ENCODE results near the gene SEPTIN2. TPM values are rescaled to one million over a fixed set of nuclear protein-coding genes. Genes with fewer than 3 reads are reported as not detected.

SEPTIN2 gene
- total RNA-seq, 3 donors from 2014 or later = 298 to 321 (median 299) TPM

- peaks cover 0 to 11% of the 10 kb centered on the region in 2 donors for H3K4me1 ChIP-seq
- no peaks in the 10 kb centered on the region for H3K36me3 ChIP-seq
- intact Hi-C loops (cut with DNase I; ENCODE audit: low total_unique reads) = loop anchor here (5.0 kb wide), 1 partner anchor 211 kb away; the partner anchor contains the start of gene MTERF4
Observed at GRCh38 chr2:241313543-241314095, 2.1 kb upstream of the SEPTIN2 start.

GRCh38 chr2:241314226-241315092, 1.3 kb upstream of the SEPTIN2 start:
- intact Hi-C loops (cut with DNase I; ENCODE audit: low total_unique reads) = loop anchor here (5.0 kb wide), 1 partner anchor 212 kb away; the partner anchor contains the start of gene MTERF4
- H3K27me3 ChIP-seq = no peaks in the 10 kb centered on the region
- peak overlapping the region; percentile 63 to 90 (median 86) for H3K4me3 ChIP-seq
- H3K4me1 ChIP-seq = peaks cover 0 to 18% of the 10 kb centered on the region in 2 donors
- H3K9me3 ChIP-seq = no peaks in the 10 kb centered on the region
- no peak for DNase-seq (ENCODE audit: low spot score in 2 of 2)
- peak overlapping the region; percentile 96 to 99 for H3K27ac ChIP-seq
- TF ChIP-seq CTCF (IDR thresholded peaks at IDR 0.05) (no peak), POLR2A (IDR thresholded peaks at IDR 0.05) (no peak), POLR2AphosphoS5 (IDR thresholded peaks at IDR 0.05) (no peak)
- H3K36me3 ChIP-seq = no peaks in the 10 kb centered on the region

More at GRCh38 chr2:241313543-241314095, 2.1 kb upstream of the SEPTIN2 start:
- TF ChIP-seq POLR2A (IDR thresholded peaks at IDR 0.05) (no peak), CTCF (IDR thresholded peaks at IDR 0.05) (no peak), POLR2AphosphoS5 (IDR thresholded peaks at IDR 0.05) (no peak)
- Histone ChIP-seq H3K27ac (peak overlapping the region in 1 of 2 donors; percentile 96), H3K4me3 (peak overlapping the region in 1 of 3 donors; percentile 86), H3K9me3 (no peaks in the 10 kb centered on the region), H3K27me3 (no peaks in the 10 kb centered on the region)
- DNase-seq (ENCODE audit: low spot score in 2 of 2) = no peak

GRCh38 chr2:241315093-241315878, 439 bp upstream of the SEPTIN2 start, which contains the start of gene HDLBP:
HDLBP (minus strand) TSS chr2:241315672; CDS start chr2:241266869, 48,803 bp downstream.
- peak within 1 kb of the TSS; percentile 96 to 99 for H3K27ac ChIP-seq
- peak within 1 kb of the TSS; percentile 63 to 90 (median 86) for H3K4me3 ChIP-seq
- H3K27me3 ChIP-seq = no peaks in the 10 kb centered on the region
- intact Hi-C loops (cut with DNase I; ENCODE audit: low total_unique reads) = no loop called here
- no peaks in the 10 kb centered on the region for H3K36me3 ChIP-seq
- H3K9me3 ChIP-seq = no peaks in the 10 kb centered on the region
- DNase-seq (ENCODE audit: low spot score in 2 of 2) = peak; percentile 99 to 100
- peak in 1 of 3 donors; percentile 16 for TF ChIP-seq CTCF (IDR thresholded peaks at IDR 0.05)
- peak; percentile 49 for TF ChIP-seq POLR2A (IDR thresholded peaks at IDR 0.05)
- TF ChIP-seq POLR2AphosphoS5 (IDR thresholded peaks at IDR 0.05) = peak; percentile 76 to 89 (median 87)
- peaks cover 0 to 18% of the 10 kb centered on the region in 2 donors for H3K4me1 ChIP-seq

- peaks cover 0 to 18% of the 10 kb centered on the region in 2 donors for H3K4me1 ChIP-seq
- H3K27ac ChIP-seq = peak overlapping the region; percentile 96 to 99
- no peaks in the 10 kb centered on the region for H3K9me3 ChIP-seq
- no peak for DNase-seq (ENCODE audit: low spot score in 2 of 2)
- intact Hi-C loops (cut with DNase I; ENCODE audit: low total_unique reads) = no loop called here
- H3K4me3 ChIP-seq = peak overlapping the region; percentile 63 to 90 (median 86)
- no peak for TF ChIP-seq POLR2AphosphoS5 (IDR thresholded peaks at IDR 0.05)
- no peak for TF ChIP-seq POLR2A (IDR thresholded peaks at IDR 0.05)
- TF ChIP-seq CTCF (IDR thresholded peaks at IDR 0.05) = no peak
- no peaks in the 10 kb centered on the region for H3K36me3 ChIP-seq
- no peaks in the 10 kb centered on the region for H3K27me3 ChIP-seq
Observed at GRCh38 chr2:241316825-241317224, 1.1 kb downstream of the SEPTIN2 start.

All from breast epithelium (tissue), 4 donors.